Measurements from ENCODE around the gene SERGEF. TPM values are rescaled to one million over a fixed set of nuclear protein-coding genes. Genes with fewer than 3 reads are reported as not detected.

The SERGEF gene
- total and polyA plus RNA-seq, 2 of the 4 experiments (the other 2 are of a cell fraction), result 12.2 to 18.1 TPM

DNA sequence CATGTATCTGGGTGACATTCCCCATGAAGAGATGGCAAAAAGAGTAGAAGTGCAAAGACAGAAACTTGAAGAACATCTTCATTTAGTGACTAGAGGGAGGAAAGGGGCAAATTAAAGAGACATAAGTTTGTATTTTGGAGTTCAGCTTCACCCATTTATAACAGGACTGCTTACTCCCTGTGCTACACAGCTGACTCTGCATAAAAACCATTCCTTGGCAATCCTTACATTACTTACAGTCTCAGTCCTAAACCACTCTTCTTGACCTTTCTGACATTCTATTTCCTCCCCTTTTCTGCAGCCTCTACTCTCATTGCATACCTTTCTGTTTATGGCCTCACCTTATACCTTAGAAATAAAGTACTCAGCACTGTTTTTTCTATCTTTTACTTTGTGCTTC is 6.8 kb upstream of the SERGEF start:
- H3K9ac ChIP-seq (ENCODE audit: low read depth, low read length), result no peak overlapping the region
- no peak overlapping the region for H2BK15ac ChIP-seq (ENCODE audit: low read depth, low read length)
- no peak overlapping the region for H3K4me3 ChIP-seq (ENCODE audit: insufficient read depth, low read depth, low read length)
- H4K91ac ChIP-seq (ENCODE audit: insufficient read depth, low read depth, low read length), result no peak overlapping the region
- no peaks in the 10 kb centered on the region for H3K4me1 ChIP-seq (ENCODE audit: control insufficient read depth, insufficient read depth, low read length)
- H3K9me3 ChIP-seq (ENCODE audit: control insufficient read depth, insufficient read depth, low read length), result no peaks in the 10 kb centered on the region
- no peak overlapping the region for H2BK5ac ChIP-seq (ENCODE audit: low read depth, low read length, poor library complexity, severe bottlenecking)
- intact Hi-C loops (cut with micrococcal nuclease), result no loop called here
- no peak overlapping the region for H4K8ac ChIP-seq (ENCODE audit: low read depth in 2 of 2, low read length in 2 of 2)
- H4K5ac ChIP-seq (ENCODE audit: low read depth, low read length), result no peak overlapping the region
- H2AK5ac ChIP-seq (ENCODE audit: low read depth, low read length), result no peak overlapping the region
- H2BK20ac ChIP-seq (ENCODE audit: low read depth, low read length), result no peak overlapping the region
- no peak for TF ChIP-seq POLR2A (IDR thresholded peaks at IDR 0.05; ENCODE audit: low read depth, low read length)
- TF ChIP-seq RCOR1 (IDR thresholded peaks at IDR 0.05; ENCODE audit: insufficient replicate concordance, low read length), result no peak
- no peak overlapping the region for H3K23ac ChIP-seq (ENCODE audit: low read depth, low read length)
- no peaks in the 10 kb centered on the region for H3K9me1 ChIP-seq (ENCODE audit: insufficient read depth, low read length)
- H4K20me1 ChIP-seq (ENCODE audit: insufficient read depth, low read length), result no peaks in the 10 kb centered on the region
- dilution Hi-C loops (cut with HindIII; ENCODE audit: low sequenced_read_pairs, unreplicated experiment), result no loop called here
- BruUV-seq (replicated peaks), result no TSS peak
- no peak overlapping the region for H3K14ac ChIP-seq (replicated peaks; ENCODE audit: low read depth, low read length)
- no peak overlapping the region for H3K4me2 ChIP-seq (ENCODE audit: low read depth, low read length)
- no peak overlapping the region for H3K27ac ChIP-seq (ENCODE audit: insufficient read depth, low read length)
- no peaks in the 10 kb centered on the region for H3K79me1 ChIP-seq (ENCODE audit: low read depth in 1 of 2, low read length in 2 of 2)
- H2AFZ ChIP-seq (replicated peaks; ENCODE audit: low read length, poor library complexity), result no peak overlapping the region
- no peaks in the 10 kb centered on the region for H3K36me3 ChIP-seq (ENCODE audit: control insufficient read depth, insufficient read depth, low read length)
- H3K4ac ChIP-seq (ENCODE audit: low read depth, low read length), result no peak overlapping the region
- ATAC-seq (ENCODE audit: low read depth), result no peak
- H3K27me3 ChIP-seq (ENCODE audit: control insufficient read depth, insufficient read depth, low read length), result peaks cover 6% of the 10 kb centered on the region
- no peak overlapping the region for H3K56ac ChIP-seq (ENCODE audit: extremely low read depth, insufficient read depth, low read length)
- ChIA-PET POLR2A (ENCODE audit: unreplicated experiment) (no interaction called here), CTCF (no interaction called here)
- H2AK9ac ChIP-seq (replicated peaks; ENCODE audit: low read depth, low read length, poor library complexity), result no peak overlapping the region
- no peak for DNase-seq
- no peak overlapping the region for H3K18ac ChIP-seq (ENCODE audit: low read depth, low read length)
- no peak overlapping the region for H2BK120ac ChIP-seq (ENCODE audit: low read depth, low read length)
- in situ Hi-C loops (cut with MboI; ENCODE audit: low sequenced_read_pairs), result no loop called here

Data from IMR-90 (cell line).